Left lung (tissue), 10 donors: ENCODE measurements around the gene CDK8. TPM values are rescaled to one million over a fixed set of nuclear protein-coding genes. Genes with fewer than 3 reads are reported as not detected.
"Not testable (repeated sequence)": the region's sequence is repeated elsewhere in the genome, so short reads cannot be mapped to it uniquely, and the experiment has no call there.

Experiments
- ATAC-seq: fragments of 200-7000 bp; cut with Tn5 transposase; one replicate; pipeline ENCODE4 v1.9.1; 2020; ENCODE audit warnings: moderate library complexity
- DNase-seq, 4 donors: peaks; one replicate each; pipeline ENCODE4 v3.0.0-alpha.2; 2013 to 2020
- H3K27ac ChIP-seq, 2 donors: fragments of 200-600 bp; sonication (generic) in 1 of 2; one replicate each; pipeline versions ENCODE4 v1.5.0 to v1.8.0; 2020 to 2021
- H3K27me3 ChIP-seq, 2 donors: fragments of 200-600 bp; sonication (generic) in 1 of 2; one replicate each; pipeline versions ENCODE4 v1.5.0 to v1.8.0; 2020 to 2021
- H3K36me3 ChIP-seq, 2 donors: fragments of 200-600 bp; sonication (generic) in 1 of 2; one replicate each; pipeline versions ENCODE4 v1.5.0 to v1.8.0; 2020 to 2021
- H3K4me1 ChIP-seq, 2 donors: fragments of 200-600 bp; one replicate each; pipeline ENCODE4 v1.8.0; 2021
- H3K4me3 ChIP-seq, 2 donors: fragments of 200-600 bp; sonication (generic) in 1 of 2; one replicate each; pipeline versions ENCODE4 v1.5.0 to v1.8.0; 2020 to 2021; ENCODE audit warnings: mild to moderate bottlenecking in 1 of 2
- H3K9me3 ChIP-seq, 2 donors: fragments of 200-600 bp; sonication (generic) in 1 of 2; one replicate each; pipeline versions ENCODE4 v1.5.0 to v1.8.0; 2020 to 2021
- CTCF ChIP-seq, 2 donors: fragments of 200-600 bp; sonication (generic) in 1 of 2; IDR thresholded peaks; one replicate each; pipeline versions ENCODE4 v1.5.0 to v1.8.0; 2021; ENCODE audit warnings: antibody characterized with exemption in 2 of 2
- intact Hi-C, 2 donors: fragments of 100-400 bp; cut with DNase I; formaldehyde crosslinking; loops; one replicate each; pipeline versions ENCODE4 v1.11.2 to v1.14.2; 2022
- polyA plus RNA-seq, 6 donors: library from polyadenylated mRNA; unstranded; fragments of 120-200 nt; gene quantifications; one replicate each; pipeline ENCODE4 v1.2.1, GENCODE V29; 2013; ENCODE audit not compliant: insufficient read length in 6 of 6
- total RNA-seq, 2 donors: library from RNA; stranded (reverse); fragmentation: NEBNext Ultra II Directional; extraction: Animal tissue kit (Norgen Biotek cat#: 25700); gene quantifications; one replicate each; pipeline ENCODE4 v1.2.1, GENCODE V29; 2021
- donor health status: DM: no; HTN: yes; CAD: no.
- donor health status: DM: no; HTN: no; CAD: no.

CDK8 gene
- total and polyA plus RNA-seq, 8 donors, result 10.1 to 21.7 (median 18.9) TPM

GRCh38 chr13:26308250-26308649 lies 54.3 kb downstream of the CDK8 start:
- TF ChIP-seq CTCF (IDR thresholded peaks at IDR 0.05), result no peak
- Histone ChIP-seq H3K9me3 (no peaks in the 10 kb centered on the region), H3K36me3 (no peaks in the 10 kb centered on the region), H3K27me3 (no peaks in the 10 kb centered on the region), H3K27ac (no peak overlapping the region), H3K4me1 (peaks cover 0 to 4% of the 10 kb centered on the region in 2 donors), H3K4me3 (no peak overlapping the region)
- DNase-seq (no peak), ATAC-seq (no peak)
- intact Hi-C loops, result no loop called here

GRCh38 chr13:26308836-26309235 lies 54.9 kb downstream of the CDK8 start:
- H3K4me1 ChIP-seq, result peaks cover 0 to 4% of the 10 kb centered on the region in 2 donors
- ATAC-seq, result no peak
- no peaks in the 10 kb centered on the region for H3K27me3 ChIP-seq
- intact Hi-C loops, result no loop called here
- no peak overlapping the region for H3K4me3 ChIP-seq
- no peaks in the 10 kb centered on the region for H3K36me3 ChIP-seq
- TF ChIP-seq CTCF (IDR thresholded peaks at IDR 0.05), result no peak
- no peaks in the 10 kb centered on the region for H3K9me3 ChIP-seq
- no peak for DNase-seq
- H3K27ac ChIP-seq, result no peak overlapping the region

DNA sequence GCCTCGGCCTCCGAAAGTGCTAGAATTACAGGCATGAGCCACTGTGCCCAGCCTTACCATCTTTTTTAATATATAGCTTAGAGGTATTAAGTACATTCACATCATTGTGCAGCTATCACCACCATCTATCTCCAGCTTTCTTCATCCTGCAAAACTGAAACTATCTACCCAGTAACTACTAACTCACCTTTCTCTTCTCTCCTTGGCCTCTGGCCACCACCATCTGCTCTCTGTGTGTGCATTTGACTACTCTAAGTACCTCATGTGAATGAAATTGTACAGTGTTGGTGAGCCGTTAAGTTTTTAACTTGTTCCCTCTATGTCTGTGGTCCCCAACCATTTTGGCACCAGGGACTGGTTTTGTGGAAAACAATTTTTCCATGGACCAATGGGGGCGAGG lies 56.1 kb downstream of the CDK8 start:
- no peaks in the 10 kb centered on the region for H3K36me3 ChIP-seq
- intact Hi-C loops, result no loop called here

GRCh38 chr13:26310470-26310869 lies 56.5 kb downstream of the CDK8 start:
- Histone ChIP-seq H3K27ac (no peak overlapping the region), H3K9me3 (no peaks in the 10 kb centered on the region), H3K27me3 (no peaks in the 10 kb centered on the region), H3K36me3 (no peaks in the 10 kb centered on the region), H3K4me3 (no peak overlapping the region), H3K4me1 (peaks cover 0 to under 1% of the 10 kb centered on the region in 2 donors)
- ATAC-seq (no peak), DNase-seq (no peak)
- TF ChIP-seq CTCF (IDR thresholded peaks at IDR 0.05), result no peak
- intact Hi-C loops, result no loop called here

More for the DNA sequence above, 56.1 kb downstream of the CDK8 start:
- Histone ChIP-seq H3K4me3 (no peak overlapping the region), H3K27me3 (no peaks in the 10 kb centered on the region), H3K9me3 (no peaks in the 10 kb centered on the region), H3K4me1 (peaks cover 0 to 4% of the 10 kb centered on the region in 2 donors), H3K27ac (no peak overlapping the region)
- ATAC-seq, result no peak
- TF ChIP-seq CTCF (IDR thresholded peaks at IDR 0.05), result no peak
- DNase-seq, result no peak

GRCh38 chr13:26312019-26312418 lies 58.1 kb downstream of the CDK8 start:
- H3K9me3 ChIP-seq, H3K27me3 ChIP-seq, ATAC-seq, intact Hi-C loops, H3K27ac ChIP-seq, DNase-seq, H3K4me3 ChIP-seq, H3K36me3 ChIP-seq, H3K4me1 ChIP-seq: not testable (repeated sequence)

DNA sequence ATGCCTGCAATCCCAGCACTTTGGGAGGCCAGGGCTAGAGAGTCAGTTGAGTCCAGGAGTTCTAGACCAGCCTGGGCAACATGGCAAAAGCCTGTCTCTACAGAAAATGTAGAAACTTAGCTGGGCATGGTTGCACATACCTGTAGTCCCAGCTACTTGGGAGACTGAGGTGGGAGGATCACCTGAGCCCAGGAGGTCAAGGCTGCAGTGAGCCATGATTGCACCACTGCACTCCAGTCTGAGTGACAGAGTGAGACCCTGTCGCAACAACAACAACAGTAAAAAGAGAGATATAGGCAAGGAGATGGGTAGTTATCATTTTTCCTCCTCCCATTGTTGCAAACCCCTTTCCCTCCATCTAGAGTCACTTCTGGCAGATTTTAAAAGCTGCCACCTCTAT lies 62.2 kb downstream of the CDK8 start:
- intact Hi-C loops, result not testable (repeated sequence)

More for the DNA sequence above, 62.2 kb downstream of the CDK8 start:
- H3K9me3 ChIP-seq, DNase-seq, H3K4me3 ChIP-seq, H3K36me3 ChIP-seq, ATAC-seq, H3K4me1 ChIP-seq, H3K27ac ChIP-seq, H3K27me3 ChIP-seq: not testable (repeated sequence)
